GM21367 (cell line): Measurements from ENCODE around the gene CCDC85C.

Experiments
- ATAC-seq: cut with Tn5 transposase; IDR thresholded peaks from one replicate; pipeline ENCODE4 v1.9.1; 2021; ENCODE audit not compliant: unreplicated experiment

The CCDC85C gene

GRCh38 chr14:99606359-99606758 lies 2.4 kb upstream of the CCDC85C start:
- ATAC-seq, result no peak

GRCh38 chr14:99605299-99605961 lies 1.4 kb upstream of the CCDC85C start:
- no peak for ATAC-seq

GRCh38 chr14:99604766-99605298 lies 825 bp upstream of the CCDC85C start:
- ATAC-seq, result peak; percentile 8

- peak; percentile 81 for ATAC-seq
These were observed 315 bp upstream of the CCDC85C start for GRCh38 chr14:99604278-99604765.

- no peak for ATAC-seq
These were observed 1.1 kb downstream of the CCDC85C start for GRCh38 chr14:99602788-99603415.

GRCh38 chr14:99602054-99602787 lies 1.8 kb downstream of the CCDC85C start:
- ATAC-seq, result no peak

GRCh38 chr14:99601361-99601831 lies 2.6 kb downstream of the CCDC85C start:
- no peak for ATAC-seq

- no peak for ATAC-seq
These were observed 3.6 kb downstream of the CCDC85C start for GRCh38 chr14:99600232-99600888.

- ATAC-seq, result no peak
These were observed 4.6 kb downstream of the CCDC85C start for GRCh38 chr14:99599393-99599792.

- ATAC-seq, result no peak
These were observed 5.2 kb downstream of the CCDC85C start for GRCh38 chr14:99598774-99599173.

- ATAC-seq, result no peak
These were observed 6.0 kb downstream of the CCDC85C start for GRCh38 chr14:99597911-99598600.

- no peak for ATAC-seq
These were observed 7.2 kb downstream of the CCDC85C start for GRCh38 chr14:99596772-99597171.

GRCh38 chr14:99596071-99596627 lies 7.9 kb downstream of the CCDC85C start:
- ATAC-seq, result no peak

GRCh38 chr14:99595524-99595923 lies 8.5 kb downstream of the CCDC85C start:
- no peak for ATAC-seq

GRCh38 chr14:99595034-99595433 lies 9.0 kb downstream of the CCDC85C start:
- ATAC-seq, result peak; percentile 72

- no peak for ATAC-seq
These were observed 9.8 kb downstream of the CCDC85C start for GRCh38 chr14:99593971-99594841.

GRCh38 chr14:99592933-99593753 lies 10.9 kb downstream of the CCDC85C start:
- no peak for ATAC-seq

GRCh38 chr14:99592394-99592793 lies 11.6 kb downstream of the CCDC85C start:
- ATAC-seq, result no peak
